ENCODE data around the gene PSMA4. TPM values are rescaled to one million over a fixed set of nuclear protein-coding genes. Genes with fewer than 3 reads are reported as not detected.
"Not testable (repeated sequence)": the region's sequence is repeated elsewhere in the genome, so short reads cannot be mapped to it uniquely, and the experiment has no call there.

Gene PSMA4
- total RNA-seq, result 108 TPM

DNA sequence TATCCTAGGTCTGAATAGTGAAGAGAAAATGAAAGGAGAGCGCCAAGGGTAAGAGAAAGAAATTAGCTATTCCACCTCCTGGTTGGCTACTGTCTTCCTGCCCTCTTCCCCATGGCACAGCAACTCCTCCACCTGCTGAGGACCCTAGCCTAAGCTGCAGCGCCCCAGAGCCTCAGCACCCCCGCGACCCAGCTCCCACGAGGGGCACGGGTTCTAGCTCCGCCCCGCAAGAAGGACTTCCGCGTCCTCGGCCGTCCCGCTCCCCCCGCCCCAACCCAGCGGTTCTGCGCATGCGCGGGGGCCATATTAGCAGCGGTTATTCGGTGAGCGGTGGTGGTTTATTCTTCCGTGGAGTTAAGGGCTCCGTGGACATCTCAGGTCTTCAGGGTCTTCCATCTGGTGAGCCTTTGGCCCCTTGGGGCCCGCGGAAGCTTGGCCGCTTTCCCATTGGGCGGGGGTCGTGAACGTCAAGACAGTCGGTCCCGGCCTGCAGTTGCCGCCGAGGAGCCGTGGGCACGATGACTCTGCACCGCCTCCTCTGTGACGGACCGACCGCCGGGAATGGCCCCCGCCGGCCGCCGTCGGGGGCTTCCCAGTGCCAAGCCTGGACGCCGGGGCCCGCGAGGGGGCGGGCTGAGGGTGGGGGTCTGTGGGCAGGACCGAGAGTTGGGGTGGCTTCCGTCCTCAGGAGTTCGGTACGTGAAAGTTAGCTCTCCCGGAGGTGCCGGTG, at the start of gene PSMA4:
PSMA4 (plus strand) TSS at position 304 of the 730 bp plus-strand sequence. CDS start 1,484 bp downstream, outside the sequence.
- intact Hi-C loops (cut with DNase I), result no loop called here
- ATAC-seq (peak; percentile 97), DNase-seq (ENCODE audit: low spot score) (peak; percentile 96)

DNA sequence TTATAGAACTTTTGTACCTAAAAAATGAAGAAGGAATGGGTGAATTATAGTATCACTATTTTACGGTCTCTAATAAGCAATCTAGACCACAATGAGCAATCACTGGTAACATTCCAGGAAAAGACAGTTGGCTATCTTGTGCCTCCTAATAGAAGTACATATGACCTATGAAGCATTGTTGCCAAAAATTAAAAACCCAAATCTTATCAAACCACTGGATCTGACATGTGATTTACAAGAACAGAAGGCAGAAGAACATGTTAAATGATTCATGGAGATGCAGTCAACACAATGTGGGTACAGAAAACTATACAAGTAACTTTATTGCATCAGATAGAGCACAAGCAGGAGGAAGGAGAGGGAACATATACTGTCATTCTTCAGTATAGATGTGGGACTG, 47.4 kb upstream of the PSMA4 start:
- no peak for DNase-seq (ENCODE audit: low spot score)
- intact Hi-C loops (cut with DNase I), result no loop called here
- no peak for ATAC-seq

DNA sequence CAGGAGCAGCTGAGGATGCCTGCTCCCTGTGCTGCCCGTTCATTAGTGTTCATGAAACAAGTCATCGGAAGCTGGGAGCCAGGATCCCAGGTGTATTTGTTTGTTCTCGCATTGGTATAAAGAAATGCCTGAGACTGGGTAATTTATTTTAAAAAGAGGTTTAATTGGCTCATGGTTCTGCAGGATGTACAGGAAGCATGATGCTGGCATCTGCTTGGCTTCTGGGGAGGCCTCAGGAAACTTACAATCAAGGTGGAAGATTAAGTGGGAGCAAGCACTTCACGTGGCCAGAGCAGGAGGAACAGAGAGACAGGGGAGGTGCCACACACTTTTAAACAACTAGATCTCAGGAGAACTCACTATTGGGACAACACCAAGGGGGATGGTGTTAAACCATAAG, 38.4 kb upstream of the PSMA4 start:
- intact Hi-C loops (cut with DNase I), result no loop called here
- ATAC-seq (no peak), DNase-seq (ENCODE audit: low spot score) (no peak)

DNA sequence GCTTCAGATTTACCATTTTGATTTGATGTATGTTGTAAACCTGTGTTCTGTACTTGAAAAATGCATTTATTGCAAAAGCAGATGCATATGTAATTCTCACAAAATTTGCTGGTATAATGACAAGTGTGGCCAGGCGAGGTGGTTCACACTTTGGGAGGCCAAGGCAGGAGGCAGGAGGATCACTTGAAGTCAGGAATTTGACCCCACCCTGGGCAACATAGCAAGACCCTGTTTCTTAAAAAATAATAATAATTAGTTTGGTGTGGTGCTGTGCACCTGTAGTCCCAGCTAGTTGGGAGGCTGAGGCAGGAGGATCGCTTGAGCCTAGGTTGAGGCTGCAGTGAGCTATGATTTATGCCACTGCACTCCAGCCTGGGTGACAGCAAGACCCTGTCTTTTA, 37.6 kb upstream of the PSMA4 start:
- DNase-seq (ENCODE audit: low spot score) (no peak), ATAC-seq (no peak)
- intact Hi-C loops (cut with DNase I), result no loop called here

DNA sequence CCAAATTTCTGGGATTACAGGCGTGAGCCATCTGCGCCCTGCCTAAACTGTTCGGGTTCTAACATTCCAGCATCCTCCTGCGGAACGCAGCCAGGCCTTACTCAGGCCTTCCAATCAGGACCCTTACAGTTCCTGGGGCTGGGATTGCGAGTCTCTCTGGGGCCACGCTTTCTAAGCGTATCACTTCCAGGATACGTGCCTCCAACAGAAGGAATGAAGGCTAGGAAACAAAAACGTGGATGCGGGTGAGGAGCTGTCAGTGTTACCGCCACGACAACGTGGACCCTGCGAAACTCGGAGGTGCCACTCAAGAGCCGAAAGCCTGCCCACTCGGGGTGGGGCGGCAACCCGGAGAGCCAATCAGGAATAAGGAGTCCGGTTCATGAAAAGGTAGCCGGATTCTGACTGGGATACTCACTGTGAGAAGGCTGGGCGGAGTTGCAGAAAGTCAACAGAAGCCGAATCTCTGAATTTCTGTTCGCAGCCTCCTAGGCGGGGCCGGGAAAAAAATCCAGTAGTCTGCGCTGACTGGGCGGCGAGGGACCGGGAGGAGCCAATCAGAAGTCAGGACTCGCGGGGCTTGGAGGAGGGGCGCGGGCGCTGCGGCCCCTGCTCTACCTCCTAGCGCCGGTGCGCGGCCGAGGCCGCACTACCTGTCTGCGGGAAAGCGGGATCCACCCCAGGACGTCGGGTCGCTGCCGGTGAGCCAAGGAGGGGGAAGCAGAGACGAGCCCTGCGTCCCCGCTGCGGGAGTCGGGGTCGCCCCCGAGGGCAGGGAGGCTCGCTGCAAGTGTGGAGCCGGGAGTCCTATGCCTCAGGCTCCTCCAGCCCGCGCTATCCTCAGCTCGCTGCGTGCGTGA, 33.0 kb upstream of the PSMA4 start, which contains the start of gene HYKK:
HYKK (plus strand) TSS at position 607 of the 860 bp plus-strand sequence. CDS start 5,512 bp downstream, outside the sequence.
- intact Hi-C loops (cut with DNase I), result no loop called here
- peak; percentile 91 for DNase-seq (ENCODE audit: low spot score)
- peak; percentile 97 for ATAC-seq

DNA sequence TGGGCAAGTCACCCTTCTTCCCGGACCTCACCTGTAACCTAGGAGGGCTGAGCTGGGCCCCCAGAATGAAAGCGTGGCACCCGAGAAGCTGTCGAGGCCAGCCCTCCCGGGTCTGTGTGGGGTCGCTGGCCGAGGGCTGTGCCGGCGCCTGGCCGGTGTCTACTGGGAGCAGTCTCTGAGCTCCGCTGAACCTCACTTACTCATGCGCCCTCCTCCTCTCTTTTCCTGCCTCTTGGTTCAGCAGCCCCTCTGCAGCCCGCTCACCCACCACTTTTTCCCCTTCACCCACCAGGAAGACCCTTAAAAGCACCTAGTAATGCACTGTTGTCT, 32.4 kb upstream of the PSMA4 start:
- DNase-seq (ENCODE audit: low spot score) (no peak), ATAC-seq (peak; percentile 40)
- intact Hi-C loops (cut with DNase I), result no loop called here

DNA sequence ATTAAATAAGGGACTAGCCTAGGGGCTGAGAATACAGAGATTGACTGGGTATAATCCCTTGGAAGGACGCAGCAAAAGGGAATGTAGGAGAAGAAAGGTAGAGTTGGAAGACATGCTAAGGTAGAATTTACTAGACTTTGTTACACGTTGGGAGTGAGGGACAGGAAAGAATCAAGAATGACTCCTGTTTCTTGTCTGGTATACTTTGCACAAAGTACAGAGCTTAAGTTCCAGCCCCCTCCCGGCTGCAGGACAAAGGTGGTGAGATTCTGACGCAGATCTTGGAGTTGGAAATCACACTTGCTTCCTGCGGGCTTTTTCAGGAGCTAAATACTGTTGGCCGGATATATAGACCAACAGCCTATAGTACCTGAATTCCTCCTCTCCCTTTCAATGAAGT, 32.0 kb upstream of the PSMA4 start:
- intact Hi-C loops (cut with DNase I), result no loop called here
- DNase-seq (ENCODE audit: low spot score) (no peak), ATAC-seq (no peak)

DNA sequence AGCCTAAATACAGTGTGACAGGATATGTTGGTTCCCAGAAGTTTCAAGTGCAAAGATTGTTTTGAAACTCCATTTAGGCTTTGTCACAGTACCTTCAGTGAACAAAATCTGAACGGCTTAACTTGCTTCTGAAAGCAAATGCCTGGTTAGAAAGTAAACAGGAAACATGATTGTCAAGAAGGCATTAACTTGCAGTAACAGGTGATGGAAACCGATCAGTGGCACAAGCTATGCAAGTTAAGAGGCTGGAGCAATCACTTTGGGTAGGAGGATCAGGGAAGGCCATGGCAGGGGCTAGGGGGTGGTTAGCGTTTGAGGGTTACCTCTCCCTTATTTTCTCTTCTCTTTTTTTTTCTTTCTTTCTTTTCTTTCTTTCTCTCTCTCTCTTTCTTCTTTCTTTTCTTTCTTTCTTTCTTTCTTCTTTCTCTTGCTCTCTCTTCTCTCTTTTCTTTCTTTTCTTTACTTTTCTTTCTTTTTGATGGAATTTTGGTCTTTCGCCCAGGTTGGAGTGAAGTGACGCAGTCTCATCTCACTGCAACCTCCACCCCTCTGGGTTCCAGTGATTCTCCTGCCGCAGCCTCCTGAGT, 30.4 kb upstream of the PSMA4 start:
- intact Hi-C loops (cut with DNase I), result no loop called here
- ATAC-seq (no peak), DNase-seq (ENCODE audit: low spot score) (no peak)

DNA sequence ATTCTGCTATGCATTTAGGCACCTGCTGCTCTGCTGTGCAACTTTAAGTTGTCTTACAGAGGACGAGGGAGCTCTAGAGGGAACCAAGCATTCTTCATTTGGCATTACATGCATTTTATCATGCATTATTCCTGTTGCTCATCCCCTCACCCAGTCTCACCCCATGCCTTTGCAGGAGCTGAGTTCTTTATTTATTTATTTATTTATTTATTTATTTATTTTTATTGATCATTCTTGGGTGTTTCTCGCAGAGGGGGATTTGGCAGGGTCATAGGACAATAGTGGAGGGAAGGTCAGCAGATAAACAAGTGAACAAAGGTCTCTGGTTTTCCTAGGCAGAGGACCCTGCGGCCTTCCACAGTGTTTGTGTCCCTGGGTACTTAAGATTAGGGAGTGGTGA, 20.2 kb upstream of the PSMA4 start:
- ATAC-seq; DNase-seq (ENCODE audit: low spot score); intact Hi-C loops (cut with DNase I): not testable (repeated sequence)

DNA sequence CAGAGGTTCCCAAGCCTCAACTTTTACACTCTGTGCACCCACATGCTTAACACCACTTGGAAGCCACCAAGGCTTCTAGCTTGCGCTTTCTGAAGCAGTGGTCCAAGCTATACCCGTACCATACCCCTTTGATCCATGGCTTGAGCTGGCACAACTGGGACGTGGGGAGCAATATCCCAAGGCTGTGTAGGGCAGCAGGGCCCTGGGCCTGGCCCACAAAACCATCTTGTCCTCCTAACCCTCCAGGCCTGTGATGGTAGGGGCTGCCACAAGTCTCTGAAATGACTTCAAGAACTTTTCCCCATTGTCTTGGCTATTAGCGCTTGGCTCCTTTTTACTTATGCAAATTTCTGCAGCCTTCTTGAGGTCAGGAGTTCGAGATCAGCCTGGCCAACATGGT, 16.0 kb upstream of the PSMA4 start:
- DNase-seq (ENCODE audit: low spot score) (no peak), ATAC-seq (no peak)
- intact Hi-C loops (cut with DNase I), result no loop called here

DNA sequence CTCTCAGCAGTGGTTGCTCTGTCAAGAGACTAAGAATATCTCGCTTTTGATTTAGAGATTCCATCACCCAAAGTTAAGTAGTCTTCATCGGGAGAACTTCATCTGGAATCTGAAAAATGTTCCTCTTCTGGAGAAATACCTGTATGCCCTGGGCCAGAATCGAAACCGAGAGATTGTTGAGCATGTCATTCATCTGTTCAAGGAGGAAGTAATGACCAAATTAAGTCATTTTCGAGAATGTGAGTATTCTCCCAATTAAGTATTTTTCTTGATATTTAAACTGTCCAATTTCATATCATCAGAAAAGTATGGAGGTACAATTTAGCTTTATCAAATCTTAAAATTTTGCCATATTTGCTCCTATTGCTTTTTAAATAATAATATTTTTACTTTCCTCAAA, 12.9 kb upstream of the PSMA4 start:
- intact Hi-C loops (cut with DNase I), result no loop called here
- ATAC-seq (no peak), DNase-seq (ENCODE audit: low spot score) (no peak)

DNA sequence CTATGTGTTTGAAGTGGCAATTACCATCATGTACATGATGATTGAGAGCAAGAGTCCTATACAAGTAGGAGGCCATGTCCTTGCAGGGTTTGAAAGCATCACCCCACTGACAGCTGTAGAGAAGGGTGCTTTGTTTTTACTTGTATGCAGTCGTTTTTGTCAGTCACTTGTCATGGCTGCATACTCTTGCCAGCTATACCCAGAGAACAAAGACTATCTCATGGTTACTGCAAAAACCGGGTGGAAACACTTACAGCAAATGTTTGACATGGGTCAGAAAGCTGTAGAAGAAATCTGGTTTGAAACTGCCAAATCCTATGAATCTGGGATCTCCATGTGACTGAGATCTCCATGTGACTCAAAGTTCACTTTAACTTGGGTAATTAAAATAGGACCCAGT, 6.9 kb upstream of the PSMA4 start:
- no peak for ATAC-seq
- intact Hi-C loops (cut with DNase I), result no loop called here

DNA sequence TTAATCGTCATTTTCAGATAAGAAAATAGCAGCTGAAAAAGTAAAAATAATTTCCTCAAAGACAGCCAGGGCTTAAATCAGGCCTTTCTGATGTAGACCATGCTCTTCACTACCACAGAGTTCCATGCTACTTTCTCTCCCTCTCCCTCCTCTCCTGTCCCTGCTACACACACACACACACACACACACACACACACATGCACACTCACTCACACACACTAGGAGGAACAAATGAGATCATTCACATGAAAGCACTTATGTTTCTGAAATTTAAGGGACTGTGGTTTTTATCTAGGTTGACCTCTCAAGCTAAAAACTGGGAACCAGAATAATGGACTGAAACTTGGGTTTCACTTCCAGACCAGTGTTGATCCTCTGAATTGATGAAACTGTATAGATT, 4.1 kb upstream of the PSMA4 start:
- ATAC-seq, result no peak
- intact Hi-C loops (cut with DNase I), result no loop called here

More for the DNA sequence above, 6.9 kb upstream of the PSMA4 start:
- no peak for DNase-seq (ENCODE audit: low spot score)

DNA sequence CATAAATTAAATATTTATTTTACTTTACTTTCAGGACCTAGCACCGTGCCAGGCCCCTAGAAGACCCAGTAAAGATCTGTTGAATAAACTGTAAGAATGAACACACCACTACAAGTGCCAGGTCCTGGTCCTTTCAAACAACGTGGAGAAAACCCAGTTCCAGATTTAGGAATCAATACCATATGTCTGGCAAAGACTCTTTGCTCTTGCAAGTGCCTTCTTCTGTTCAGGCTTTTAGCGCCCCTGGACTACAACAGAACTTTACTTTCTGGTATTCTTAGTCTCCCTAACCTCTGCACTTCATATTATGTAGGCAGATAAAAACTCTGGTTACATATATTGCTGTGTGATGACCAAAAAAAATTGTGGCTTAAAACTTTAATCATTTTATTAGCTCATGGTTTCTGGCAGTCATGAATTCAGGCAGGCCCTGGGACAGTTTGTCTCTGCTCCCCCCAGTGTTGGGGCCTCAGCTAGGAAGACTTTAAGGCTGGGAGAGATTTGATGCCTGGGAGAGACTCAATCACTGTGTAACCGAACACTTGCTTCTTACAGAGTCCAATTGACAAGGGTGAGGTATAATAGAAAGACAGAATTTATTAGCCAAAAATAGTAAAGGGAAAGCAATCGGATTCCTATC, 2.9 kb upstream of the PSMA4 start:
- DNase-seq (ENCODE audit: low spot score), result no peak
- no peak for ATAC-seq
- intact Hi-C loops (cut with DNase I), result no loop called here

More for the DNA sequence above, 4.1 kb upstream of the PSMA4 start:
- no peak for DNase-seq (ENCODE audit: low spot score)

DNA sequence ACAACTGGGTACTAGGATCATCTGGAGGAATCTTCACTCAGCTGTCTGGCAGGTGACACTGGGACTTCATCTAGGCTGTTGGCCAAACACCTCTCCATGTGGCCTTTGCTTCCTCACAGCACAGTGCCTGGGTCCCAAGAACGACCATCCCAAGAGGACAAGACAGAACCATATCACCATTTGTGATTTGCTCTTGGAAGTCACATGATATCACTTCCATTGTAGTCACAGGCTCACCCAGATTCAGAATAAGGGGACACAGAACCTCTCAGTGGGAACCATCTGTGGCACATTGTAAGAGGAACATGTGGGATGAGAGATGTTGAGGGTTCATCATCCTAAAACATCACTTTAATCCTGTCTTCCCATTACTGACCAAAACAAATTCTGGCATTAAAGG, 1.9 kb upstream of the PSMA4 start:
- DNase-seq (ENCODE audit: low spot score) (no peak), ATAC-seq (no peak)
- intact Hi-C loops (cut with DNase I), result no loop called here

DNA sequence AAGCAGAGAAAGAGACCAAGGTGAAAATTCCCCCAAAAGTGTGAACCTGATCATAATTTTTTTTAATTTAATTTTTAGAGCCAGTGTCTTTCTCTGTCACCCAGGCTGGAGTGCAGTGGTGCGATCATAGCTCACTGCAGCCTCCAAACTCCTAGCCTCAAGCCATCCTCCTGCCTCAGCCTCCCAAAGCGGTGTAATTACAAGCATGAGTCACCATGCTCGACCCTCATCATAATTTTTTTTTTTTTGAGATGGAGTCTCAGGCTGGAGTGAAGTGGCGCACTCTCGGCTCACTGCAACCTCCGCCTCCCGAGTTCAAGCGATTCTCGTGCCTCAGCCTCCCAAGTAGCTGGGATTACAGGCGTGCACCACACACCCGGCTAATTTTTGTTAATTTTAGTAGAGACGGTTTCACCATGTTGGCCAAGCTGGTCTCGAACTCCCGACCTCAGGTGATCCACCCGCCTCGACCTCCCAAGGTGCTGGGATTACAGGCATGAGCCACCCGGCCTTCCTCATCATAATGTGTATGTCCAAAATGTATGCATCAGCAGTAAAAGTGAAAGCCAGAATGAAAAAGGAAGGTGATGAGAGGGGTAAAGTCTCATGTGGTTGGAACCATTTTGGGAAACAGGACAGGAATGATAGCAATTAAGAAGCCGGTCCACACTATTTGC, 642 bp upstream of the PSMA4 start:
- intact Hi-C loops (cut with DNase I); ATAC-seq; DNase-seq (ENCODE audit: low spot score): not testable (repeated sequence)

DNA sequence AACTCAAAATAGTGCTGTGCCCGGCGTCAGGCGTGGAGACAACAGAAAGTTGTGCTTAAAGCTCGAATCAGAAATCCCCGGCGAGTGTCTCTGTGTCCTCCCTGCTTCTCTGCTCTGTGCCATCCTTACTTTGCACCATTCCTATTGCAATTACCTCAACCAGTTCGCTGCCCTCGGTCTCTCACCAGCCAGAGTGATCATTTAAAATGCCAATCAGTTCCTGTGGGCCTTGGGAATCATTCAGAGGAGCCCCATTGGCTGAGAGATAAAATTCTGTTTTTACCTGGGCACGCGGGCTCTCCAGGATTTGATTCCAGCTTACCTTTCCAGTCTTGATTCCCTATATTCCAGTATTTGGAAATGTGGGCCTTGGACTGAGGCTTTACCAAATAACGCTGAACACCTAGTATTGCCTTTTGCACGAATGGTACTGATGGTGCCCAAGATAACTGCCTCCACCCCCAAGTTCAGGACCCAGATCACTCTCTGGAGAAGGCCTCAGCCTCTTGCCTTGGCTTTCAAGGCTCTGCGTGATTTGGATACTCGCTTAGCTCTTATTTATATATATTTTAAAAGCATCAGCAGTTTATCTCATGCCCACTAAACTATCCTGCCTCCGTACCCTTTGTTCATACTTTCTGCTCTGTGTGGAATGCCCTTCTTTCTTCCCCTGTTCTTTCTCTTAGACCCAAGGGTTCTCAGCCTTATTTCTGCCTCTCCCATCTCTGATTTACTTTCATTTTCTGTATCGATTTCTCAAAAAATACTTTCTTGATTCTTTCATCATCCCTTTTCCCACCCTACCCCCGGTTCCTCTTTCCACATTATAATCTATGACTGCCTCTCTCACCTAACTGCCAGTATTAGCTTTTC, 863 bp downstream of the PSMA4 start:
- ATAC-seq (no peak), DNase-seq (ENCODE audit: low spot score) (no peak)
- intact Hi-C loops (cut with DNase I), result no loop called here

DNA sequence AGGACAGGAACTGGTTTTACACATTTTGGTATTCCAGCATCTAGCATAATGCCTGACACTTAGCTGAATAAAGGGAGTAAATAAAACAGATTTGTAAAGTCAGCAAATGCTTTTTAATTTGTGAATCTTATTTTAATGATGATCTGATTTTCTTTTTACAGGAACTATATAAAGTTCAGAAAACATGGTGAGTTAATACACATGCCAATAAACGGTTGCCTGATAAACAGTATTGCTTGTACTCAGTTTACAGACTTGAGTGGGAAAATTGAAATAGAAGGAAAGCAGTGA, 1.4 kb downstream of the PSMA4 start:
- no peak for DNase-seq (ENCODE audit: low spot score)
- intact Hi-C loops (cut with DNase I), result no loop called here
- ATAC-seq, result no peak
